ENCODE data around the gene LOXL1. TPM values are rescaled to one million over a fixed set of nuclear protein-coding genes. Genes with fewer than 3 reads are reported as not detected.

Gene LOXL1
- total RNA-seq, 1 experiment from 2014 or later = 117 TPM

- Histone ChIP-seq H3K27me3 (replicated peaks; ENCODE audit: insufficient read depth, low read depth, low read length, poor library complexity) (no peaks in the 10 kb centered on the region), H3K27ac (ENCODE audit: low read depth, low read length, poor library complexity, severe bottlenecking) (no peak overlapping the region), H3K36me3 (ENCODE audit: insufficient read depth, low read length, poor library complexity, severe bottlenecking) (no peaks in the 10 kb centered on the region), H3K9me3 (ENCODE audit: low read depth, low read length, poor library complexity, severe bottlenecking) (no peaks in the 10 kb centered on the region), H3K4me3 (ENCODE audit: low read depth, low read length, poor library complexity, severe bottlenecking) (no peak overlapping the region), H3K4me1 (ENCODE audit: insufficient read depth, low read length, poor library complexity, severe bottlenecking) (peaks cover 24% of the 10 kb centered on the region)
- BruUV-seq (replicated peaks) = no TSS peak
- no peak for TF ChIP-seq EZH2 (IDR thresholded peaks at IDR 0.05; ENCODE audit: borderline replicate concordance, low read depth, low read length, poor library complexity, severe bottlenecking)
- TF ChIP-seq CTCF (conservative IDR thresholded peaks at IDR 0.05; ENCODE audit: low read depth, low read length) = no peak
- ChIA-PET CTCF (no interaction called here), POLR2A (ENCODE audit: low non-redundant PET) (no interaction called here)
- intact Hi-C loops (cut with micrococcal nuclease; ENCODE audit: unreplicated experiment) = no loop called here
- no peak for DNase-seq (ENCODE audit: low spot score)
Measured at GRCh38 chr15:73986776-73987056, 60.5 kb downstream of the LOXL1 start.

- H3K4me3 ChIP-seq (ENCODE audit: low read depth, low read length, poor library complexity, severe bottlenecking) = no peak overlapping the region
- peaks cover 20% of the 10 kb centered on the region for H3K4me1 ChIP-seq (ENCODE audit: insufficient read depth, low read length, poor library complexity, severe bottlenecking)
- no peak for TF ChIP-seq EZH2 (IDR thresholded peaks at IDR 0.05; ENCODE audit: borderline replicate concordance, low read depth, low read length, poor library complexity, severe bottlenecking)
- TF ChIP-seq CTCF (conservative IDR thresholded peaks at IDR 0.05; ENCODE audit: low read depth, low read length) = no peak
- no peaks in the 10 kb centered on the region for H3K9me3 ChIP-seq (ENCODE audit: low read depth, low read length, poor library complexity, severe bottlenecking)
- H3K27me3 ChIP-seq (replicated peaks; ENCODE audit: insufficient read depth, low read depth, low read length, poor library complexity) = no peaks in the 10 kb centered on the region
- H3K36me3 ChIP-seq (ENCODE audit: insufficient read depth, low read length, poor library complexity, severe bottlenecking) = no peaks in the 10 kb centered on the region
- no peak overlapping the region for H3K27ac ChIP-seq (ENCODE audit: low read depth, low read length, poor library complexity, severe bottlenecking)
- POLR2A ChIA-PET (ENCODE audit: low non-redundant PET) = no interaction called here
- CTCF ChIA-PET = interaction anchor here (1.0 kb wide), 1 partner anchor 14 kb away, joined by 3 read pairs; no protein-coding TSS in a partner anchor
- intact Hi-C loops (cut with micrococcal nuclease; ENCODE audit: unreplicated experiment) = no loop called here
- BruUV-seq (replicated peaks) = no TSS peak
- DNase-seq (ENCODE audit: low spot score) = no peak
Measured at GRCh38 chr15:73987250-73987649, 61.0 kb downstream of the LOXL1 start.

- DNase-seq (ENCODE audit: low spot score) = no peak
- Histone ChIP-seq H3K27me3 (replicated peaks; ENCODE audit: insufficient read depth, low read depth, low read length, poor library complexity) (no peaks in the 10 kb centered on the region), H3K36me3 (ENCODE audit: insufficient read depth, low read length, poor library complexity, severe bottlenecking) (no peaks in the 10 kb centered on the region), H3K27ac (ENCODE audit: low read depth, low read length, poor library complexity, severe bottlenecking) (no peak overlapping the region), H3K9me3 (ENCODE audit: low read depth, low read length, poor library complexity, severe bottlenecking) (no peaks in the 10 kb centered on the region), H3K4me1 (ENCODE audit: insufficient read depth, low read length, poor library complexity, severe bottlenecking) (peaks cover 18% of the 10 kb centered on the region), H3K4me3 (ENCODE audit: low read depth, low read length, poor library complexity, severe bottlenecking) (no peak overlapping the region)
- BruUV-seq (replicated peaks) = no TSS peak
- ChIA-PET CTCF (interaction anchor here (1.0 kb wide), 1 partner anchor 15 kb away, joined by 3 read pairs; no protein-coding TSS in a partner anchor), POLR2A (ENCODE audit: low non-redundant PET) (no interaction called here)
- TF ChIP-seq EZH2 (IDR thresholded peaks at IDR 0.05; ENCODE audit: borderline replicate concordance, low read depth, low read length, poor library complexity, severe bottlenecking) = no peak
- TF ChIP-seq CTCF (conservative IDR thresholded peaks at IDR 0.05; ENCODE audit: low read depth, low read length) = no peak
- intact Hi-C loops (cut with micrococcal nuclease; ENCODE audit: unreplicated experiment) = no loop called here
Measured at GRCh38 chr15:73987681-73988444, 61.6 kb downstream of the LOXL1 start.

All from A673 (cell line).